ENCODE results near the gene NTM. TPM values are rescaled to one million over a fixed set of nuclear protein-coding genes. Genes with fewer than 3 reads are reported as not detected.

The NTM gene
- total and polyA plus RNA-seq, 2 of the 8 experiments (the other 6 are each of a cell fraction or from before 2014, with no cell fraction given) = 13.4 to 20.0 TPM

DNA sequence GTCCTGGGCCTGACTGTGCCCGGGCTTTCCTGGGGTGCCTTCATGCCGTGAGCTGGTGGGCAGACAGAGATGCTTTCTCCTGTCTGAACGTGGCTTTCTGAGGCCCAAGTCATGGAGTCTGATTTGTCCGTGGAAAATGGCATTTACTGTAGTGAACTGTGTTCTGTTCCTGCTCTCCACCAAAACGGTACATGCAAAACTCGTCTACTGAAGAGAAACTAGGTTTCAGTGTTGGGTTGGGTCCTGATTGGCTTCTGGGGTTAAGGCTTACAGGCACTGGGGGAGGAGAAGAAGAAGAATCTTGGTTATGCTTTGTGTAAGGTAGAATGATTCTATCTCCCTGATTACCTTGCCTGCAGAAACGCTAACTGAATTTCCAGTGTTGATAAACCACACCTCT, 541.7 kb downstream of the NTM start (continued):
- no peak for TF ChIP-seq RXRA (IDR thresholded peaks at IDR 0.05; ENCODE audit: insufficient read depth, low read depth, low read length)
- no peak for TF ChIP-seq EGR1 (IDR thresholded peaks at IDR 0.05; ENCODE audit: borderline replicate concordance, low read depth, low read length)
- TF ChIP-seq SIX5 (IDR thresholded peaks at IDR 0.05; ENCODE audit: low read depth, low read length) = no peak
